Thyroid gland (tissue), 4 donors: ENCODE measurements around the gene YWHAQ. TPM values are rescaled to one million over a fixed set of nuclear protein-coding genes. Genes with fewer than 3 reads are reported as not detected.
"Not testable (repeated sequence)": the region's sequence is repeated elsewhere in the genome, so short reads cannot be mapped to it uniquely, and the experiment has no call there.

Experiments used
- DNase-seq, 2 donors: peaks; one replicate each; pipeline ENCODE4 v3.0.0-alpha.2; 2019
- H3K27ac ChIP-seq, 3 donors: fragments of 200-600 bp; sonication (generic); 1 replicate in 2 of 3; 2 replicates in 1 of 3; pipeline ENCODE4 v1.5.1; 2016 to 2019; ENCODE audit warnings: mild to moderate bottlenecking in 1 of 3, moderate library complexity in 1 of 3
- H3K27me3 ChIP-seq: fragments of 200-600 bp; sonication (generic); one replicate; pipeline ENCODE4 v1.5.1; 2019
- H3K36me3 ChIP-seq, 2 donors: fragments of 200-600 bp; sonication (generic); one replicate each; pipeline ENCODE4 v1.5.1; 2016 to 2019
- H3K4me1 ChIP-seq, 2 donors: fragments of 200-600 bp; sonication (generic); one replicate each; pipeline ENCODE4 v1.5.1; 2017 to 2019
- H3K4me3 ChIP-seq, 3 donors: fragments of 200-600 bp; sonication (generic); replicated peaks in 1 of 3; 1 replicate in 2 of 3; 2 replicates in 1 of 3; pipeline ENCODE4 v1.5.1; 2016; ENCODE audit warnings: mild to moderate bottlenecking in 1 of 3
- H3K9me3 ChIP-seq: fragments of 200-600 bp; sonication (generic); one replicate; pipeline ENCODE4 v1.5.1; 2017
- POLR2A ChIP-seq, 2 donors: fragments of 450-650 bp; IDR thresholded peaks; one replicate each; pipeline ENCODE4 v1.6.1; 2017; ENCODE audit warnings: antibody characterized with exemption in 2 of 2, mild to moderate bottlenecking in 2 of 2, moderate library complexity in 1 of 2
- WGBS, 2 donors: methylation state at CpG; one replicate each; pipeline ENCODE4 v1.1.5; 2017; 5-methylcytosine and 5-hydroxymethylcytosine counted together
- intact Hi-C: fragments of 100-400 bp; cut with DNase I; formaldehyde crosslinking; loops from one replicate; pipeline ENCODE4 v1.15.1; 2023
- total RNA-seq, 4 donors: library from RNA; depleted of rRNA; stranded (reverse); fragments of >200 nt; gene quantifications; one replicate each; pipeline ENCODE4 v1.2.3, GENCODE V29; 2016
- TF ChIP-seq, protein P1 (sequence below), 6 experiments: fragments of 200-600 bp in 3 of 6; fragments of 450-650 bp in 3 of 6; sonication (generic) in 3 of 6; IDR thresholded peaks; one replicate each; pipeline ENCODE4 v1.5.1; 2016 to 2019; ENCODE audit warnings: antibody characterized with exemption in 6 of 6, mild to moderate bottlenecking in 2 of 6, inconsistent platforms in 1 of 6, moderate library complexity in 1 of 6

YWHAQ gene
- total RNA-seq, 4 donors from 2014 or later = 246 to 270 (median 265) TPM

DNA sequence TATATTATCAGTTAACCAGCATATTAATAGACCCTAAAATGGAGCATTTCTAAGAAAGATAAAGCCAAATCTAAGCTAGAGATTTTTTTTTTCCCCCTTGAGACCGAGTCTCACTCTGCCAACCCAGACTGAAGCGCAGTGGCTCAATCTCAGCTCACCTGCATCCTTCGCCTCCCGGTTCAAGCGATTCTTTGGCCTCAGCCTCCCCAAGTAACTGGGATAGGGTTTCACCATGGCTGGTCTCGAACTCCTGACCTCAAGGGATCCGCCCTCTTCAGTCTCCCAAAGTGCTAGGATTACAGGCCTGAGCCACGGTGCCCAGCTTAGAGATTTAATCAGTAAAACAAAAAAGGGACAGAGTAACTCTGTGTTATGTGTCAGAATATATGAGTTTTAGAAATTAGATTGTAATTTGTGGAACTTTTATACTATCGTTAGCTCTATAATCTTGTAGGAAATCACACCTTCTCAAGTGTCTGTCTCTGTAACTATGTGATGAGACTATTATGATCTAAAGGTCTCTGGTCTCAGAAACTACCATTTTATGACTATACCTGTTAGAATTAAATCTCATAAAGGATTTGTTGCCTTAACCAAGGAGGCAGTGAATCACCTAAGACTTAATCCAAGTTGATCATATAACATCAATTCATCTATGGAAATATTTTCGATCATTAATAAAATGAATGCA is 34.0 kb downstream of the YWHAQ start:
- H3K4me3 ChIP-seq = no peak overlapping the region
- TF ChIP-seq, protein P1, sequence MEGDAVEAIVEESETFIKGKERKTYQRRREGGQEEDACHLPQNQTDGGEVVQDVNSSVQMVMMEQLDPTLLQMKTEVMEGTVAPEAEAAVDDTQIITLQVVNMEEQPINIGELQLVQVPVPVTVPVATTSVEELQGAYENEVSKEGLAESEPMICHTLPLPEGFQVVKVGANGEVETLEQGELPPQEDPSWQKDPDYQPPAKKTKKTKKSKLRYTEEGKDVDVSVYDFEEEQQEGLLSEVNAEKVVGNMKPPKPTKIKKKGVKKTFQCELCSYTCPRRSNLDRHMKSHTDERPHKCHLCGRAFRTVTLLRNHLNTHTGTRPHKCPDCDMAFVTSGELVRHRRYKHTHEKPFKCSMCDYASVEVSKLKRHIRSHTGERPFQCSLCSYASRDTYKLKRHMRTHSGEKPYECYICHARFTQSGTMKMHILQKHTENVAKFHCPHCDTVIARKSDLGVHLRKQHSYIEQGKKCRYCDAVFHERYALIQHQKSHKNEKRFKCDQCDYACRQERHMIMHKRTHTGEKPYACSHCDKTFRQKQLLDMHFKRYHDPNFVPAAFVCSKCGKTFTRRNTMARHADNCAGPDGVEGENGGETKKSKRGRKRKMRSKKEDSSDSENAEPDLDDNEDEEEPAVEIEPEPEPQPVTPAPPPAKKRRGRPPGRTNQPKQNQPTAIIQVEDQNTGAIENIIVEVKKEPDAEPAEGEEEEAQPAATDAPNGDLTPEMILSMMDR (IDR thresholded peaks at IDR 0.05) = no peak
- TF ChIP-seq POLR2A (IDR thresholded peaks at IDR 0.05) = no peak
- H3K27ac ChIP-seq = no peak overlapping the region
- peaks cover 28 to 30% of the 10 kb centered on the region in 2 donors for H3K4me1 ChIP-seq
- no peak for DNase-seq
- H3K36me3 ChIP-seq = peaks cover 0 to 4% of the 10 kb centered on the region in 2 donors
- intact Hi-C loops = no loop called here
- 91 to 92% methylated on average over 10 of the region's 10 CpGs for WGBS, 2 donors
- H3K27me3 ChIP-seq = no peaks in the 10 kb centered on the region
- no peaks in the 10 kb centered on the region for H3K9me3 ChIP-seq

DNA sequence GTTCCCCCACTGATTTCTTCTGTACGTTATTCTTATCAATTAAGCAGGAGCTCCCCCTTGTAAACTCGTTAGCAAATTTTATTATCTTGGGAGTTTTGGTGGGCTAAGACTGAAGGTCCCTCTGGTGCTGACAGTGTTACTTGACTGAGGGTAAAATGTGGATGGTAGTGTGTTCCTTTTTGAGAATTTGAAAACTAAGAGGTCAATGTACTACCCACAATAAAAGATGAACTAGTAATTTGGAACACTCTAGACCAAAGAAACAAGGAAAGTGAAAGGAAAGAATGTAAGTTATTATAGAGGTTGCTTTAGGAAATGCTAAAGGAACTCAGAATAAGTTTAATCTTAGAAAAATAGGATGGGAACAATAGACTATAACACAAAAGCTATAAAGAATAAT is 35.1 kb downstream of the YWHAQ start:
- 59 to 72% methylated on average over 2 of the region's 2 CpGs for WGBS, 2 donors
- Histone ChIP-seq H3K27ac (no peak overlapping the region), H3K9me3 (no peaks in the 10 kb centered on the region), H3K4me1 (peaks cover 28 to 30% of the 10 kb centered on the region in 2 donors), H3K27me3 (no peaks in the 10 kb centered on the region), H3K36me3 (peaks cover 0 to 4% of the 10 kb centered on the region in 2 donors), H3K4me3 (no peak overlapping the region)
- no peak for TF ChIP-seq POLR2A (IDR thresholded peaks at IDR 0.05)
- TF ChIP-seq, protein P1 (IDR thresholded peaks at IDR 0.05) = no peak
- DNase-seq = no peak
- intact Hi-C loops = no loop called here

DNA sequence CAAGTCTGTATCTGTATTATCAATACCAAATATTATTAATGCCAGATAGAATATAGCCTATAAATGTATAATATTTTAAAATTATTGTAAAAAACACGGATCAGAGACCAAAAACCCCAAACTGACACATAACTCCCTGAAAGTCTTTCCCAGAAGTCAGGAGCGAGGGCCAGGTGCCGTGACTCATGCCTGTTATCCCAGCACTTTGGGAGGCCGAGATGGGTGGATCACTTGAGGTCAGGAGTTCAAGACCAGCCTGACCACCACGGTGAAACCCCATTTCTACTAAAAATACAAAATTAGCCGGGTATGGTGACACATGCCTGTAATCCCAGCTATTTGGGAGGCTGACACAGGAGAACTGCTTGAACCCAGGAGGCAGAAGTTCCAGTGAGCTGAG is 35.5 kb downstream of the YWHAQ start:
- Histone ChIP-seq H3K27ac (peak overlapping the region in 2 of 3 donors; percentile 60 to 74), H3K4me1 (peaks cover 28 to 30% of the 10 kb centered on the region in 2 donors)
- intact Hi-C loops, H3K4me3 ChIP-seq, H3K9me3 ChIP-seq, DNase-seq, H3K36me3 ChIP-seq, H3K27me3 ChIP-seq: not testable (repeated sequence)
- WGBS, 2 donors = 83 to 89% methylated on average over 6 of the region's 6 CpGs

DNA sequence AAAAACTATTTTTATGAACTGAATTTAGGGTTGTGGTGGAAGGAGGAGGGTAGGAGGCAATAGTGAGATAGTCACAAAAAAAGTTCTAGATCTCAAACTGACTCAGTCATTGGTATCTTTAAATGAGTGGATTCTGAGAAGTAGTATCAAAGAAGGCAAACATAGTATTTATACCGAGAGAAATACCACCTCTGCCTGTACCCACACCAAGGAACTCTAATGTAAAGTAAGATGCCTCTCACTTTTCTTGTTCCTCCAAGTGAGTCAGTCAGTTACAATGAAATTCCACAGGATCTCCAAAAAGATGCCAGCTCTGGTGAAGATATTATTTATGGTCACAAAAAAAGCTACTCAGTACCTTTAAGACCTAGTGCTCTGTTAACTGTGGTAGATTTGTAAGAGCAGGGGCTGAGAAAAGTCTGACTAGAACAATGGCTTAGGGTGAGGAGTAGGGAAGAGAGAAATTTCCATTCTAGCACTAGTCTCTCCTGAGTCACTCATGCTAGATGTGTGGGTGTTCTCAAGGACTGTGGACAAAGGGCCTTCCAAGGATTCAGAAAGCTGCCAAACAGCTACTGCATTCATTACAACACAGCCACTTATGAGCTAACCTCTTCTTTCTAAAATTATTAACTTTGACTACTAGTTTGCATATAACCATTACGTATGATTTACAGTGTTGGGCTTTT is 36.3 kb downstream of the YWHAQ start:
- Histone ChIP-seq H3K9me3 (no peaks in the 10 kb centered on the region), H3K4me3 (no peak overlapping the region), H3K27ac (peak overlapping the region; percentile 0 to 74 (median 60)), H3K27me3 (no peaks in the 10 kb centered on the region), H3K36me3 (no peaks in the 10 kb centered on the region), H3K4me1 (peaks cover 28 to 30% of the 10 kb centered on the region in 2 donors)
- no peak for TF ChIP-seq POLR2A (IDR thresholded peaks at IDR 0.05)
- TF ChIP-seq, protein P1 (IDR thresholded peaks at IDR 0.05) = no peak
- peak; percentile 55 to 56 for DNase-seq
- intact Hi-C loops = no loop called here
- 53 to 73% methylated on average over 2 of the region's 2 CpGs for WGBS, 2 donors

DNA sequence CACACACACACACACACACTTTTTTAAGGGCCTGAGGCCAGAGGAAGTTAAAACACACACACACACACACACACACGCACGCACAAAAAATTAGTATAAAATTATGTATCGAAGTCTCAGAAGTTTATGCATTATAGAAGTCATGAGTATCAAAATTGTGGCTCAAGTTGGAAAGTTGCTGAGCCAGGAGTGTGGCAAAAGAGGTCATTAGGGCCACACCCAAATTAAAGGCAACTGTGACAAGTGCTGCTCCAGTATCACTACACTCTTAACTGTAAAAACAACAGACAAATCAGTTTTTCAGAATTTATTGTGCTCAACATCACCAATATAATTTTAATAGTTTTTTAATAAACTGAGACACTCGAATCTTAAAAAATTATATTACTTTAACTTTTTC is 36.9 kb downstream of the YWHAQ start:
- H3K27ac ChIP-seq = peak overlapping the region; percentile 0 to 63 (median 60)

More for the DNA sequence above, 36.9 kb downstream of the YWHAQ start:
- H3K4me1 ChIP-seq = peaks cover 28 to 30% of the 10 kb centered on the region in 2 donors
- no peaks in the 10 kb centered on the region for H3K9me3 ChIP-seq
- peak in 1 of 2 donors; percentile 22 for DNase-seq
- H3K27me3 ChIP-seq = no peaks in the 10 kb centered on the region
- intact Hi-C loops = no loop called here
- 81 to 88% methylated on average over 4 of the region's 4 CpGs for WGBS, 2 donors
- no peak overlapping the region for H3K4me3 ChIP-seq
- H3K36me3 ChIP-seq = peaks cover 0 to under 1% of the 10 kb centered on the region in 2 donors
- no peak for TF ChIP-seq POLR2A (IDR thresholded peaks at IDR 0.05)
- TF ChIP-seq, protein P1 (IDR thresholded peaks at IDR 0.05) = no peak
